Measurements from ENCODE around the gene ZBTB20. TPM values are rescaled to one million over a fixed set of nuclear protein-coding genes. Genes with fewer than 3 reads are reported as not detected.
A peak's percentile ranks its signal among the peaks of the same experiment; 100 is the strongest.

Gene ZBTB20
- total RNA-seq, 1 donor from 2014 or later, result 62.0 TPM

- H3K4me3 ChIP-seq, result no peak overlapping the region
- no peaks in the 10 kb centered on the region for H3K9me3 ChIP-seq (replicated peaks)
- intact Hi-C loops (cut with micrococcal nuclease), result no loop called here
- TF ChIP-seq CTCF (IDR thresholded peaks at IDR 0.05; ENCODE audit: borderline replicate concordance), result no peak
- no peak for DNase-seq
- peaks cover 49% of the 10 kb centered on the region for H3K4me1 ChIP-seq
- no peak overlapping the region for H3K27ac ChIP-seq (replicated peaks)
- no peaks in the 10 kb centered on the region for H3K36me3 ChIP-seq
- no peaks in the 10 kb centered on the region for H3K27me3 ChIP-seq (ENCODE audit: low read depth)
These were observed 294.1 kb downstream of the ZBTB20 start for GRCh38 chr3:114852966-114853365.

GRCh38 chr3:114850898-114851297 lies 296.2 kb downstream of the ZBTB20 start:
- no peaks in the 10 kb centered on the region for H3K27me3 ChIP-seq (ENCODE audit: low read depth)
- H3K36me3 ChIP-seq, result no peaks in the 10 kb centered on the region
- DNase-seq, result no peak
- no peak overlapping the region for H3K4me3 ChIP-seq
- H3K4me1 ChIP-seq, result peaks cover 55% of the 10 kb centered on the region
- intact Hi-C loops (cut with micrococcal nuclease), result no loop called here
- no peak for TF ChIP-seq CTCF (IDR thresholded peaks at IDR 0.05; ENCODE audit: borderline replicate concordance)
- H3K27ac ChIP-seq (replicated peaks), result no peak overlapping the region
- no peaks in the 10 kb centered on the region for H3K9me3 ChIP-seq (replicated peaks)

GRCh38 chr3:114848643-114849350 lies 298.3 kb downstream of the ZBTB20 start:
- H3K36me3 ChIP-seq, result no peaks in the 10 kb centered on the region
- H3K9me3 ChIP-seq (replicated peaks), result no peaks in the 10 kb centered on the region
- no peak for DNase-seq
- H3K27me3 ChIP-seq (ENCODE audit: low read depth), result no peaks in the 10 kb centered on the region
- H3K4me1 ChIP-seq, result peaks cover 48% of the 10 kb centered on the region
- no peak for TF ChIP-seq CTCF (IDR thresholded peaks at IDR 0.05; ENCODE audit: borderline replicate concordance)
- peak overlapping the region; percentile 49 for H3K27ac ChIP-seq (replicated peaks)
- H3K4me3 ChIP-seq, result no peak overlapping the region
- intact Hi-C loops (cut with micrococcal nuclease), result no loop called here

- no peak for TF ChIP-seq CTCF (IDR thresholded peaks at IDR 0.05; ENCODE audit: borderline replicate concordance)
- H3K27ac ChIP-seq (replicated peaks), result peak overlapping the region; percentile 49
- no peaks in the 10 kb centered on the region for H3K9me3 ChIP-seq (replicated peaks)
- H3K27me3 ChIP-seq (ENCODE audit: low read depth), result no peaks in the 10 kb centered on the region
- H3K4me1 ChIP-seq, result peaks cover 42% of the 10 kb centered on the region
- H3K4me3 ChIP-seq, result no peak overlapping the region
- intact Hi-C loops (cut with micrococcal nuclease), result no loop called here
- DNase-seq, result no peak
- H3K36me3 ChIP-seq, result no peaks in the 10 kb centered on the region
These were observed 299.0 kb downstream of the ZBTB20 start for GRCh38 chr3:114848082-114848481.

- no peaks in the 10 kb centered on the region for H3K27me3 ChIP-seq (ENCODE audit: low read depth)
These were observed 299.5 kb downstream of the ZBTB20 start for GRCh38 chr3:114847564-114847963.

More at GRCh38 chr3:114847564-114847963, 299.5 kb downstream of the ZBTB20 start:
- Histone ChIP-seq H3K27ac (replicated peaks) (no peak overlapping the region), H3K36me3 (no peaks in the 10 kb centered on the region), H3K4me3 (no peak overlapping the region), H3K4me1 (peaks cover 36% of the 10 kb centered on the region), H3K9me3 (replicated peaks) (no peaks in the 10 kb centered on the region)
- intact Hi-C loops (cut with micrococcal nuclease), result no loop called here
- TF ChIP-seq CTCF (IDR thresholded peaks at IDR 0.05; ENCODE audit: borderline replicate concordance), result no peak
- DNase-seq, result no peak
